Coronary artery (tissue), 2 donors: ENCODE measurements around the gene CXCL11.

Source experiments
- DNase-seq: peaks from one replicate; pipeline ENCODE4 v3.0.0-alpha.2; 2017; ENCODE audit warnings: low spot score
- H3K27ac ChIP-seq, 2 donors: fragments of 200-600 bp; sonication (generic); one replicate each; pipeline ENCODE4 v1.5.1; 2016 to 2019
- H3K4me3 ChIP-seq: fragments of 200-600 bp; sonication (generic); 2 replicates; pipeline ENCODE4 v1.5.1; 2016; ENCODE audit warnings: mild to moderate bottlenecking, moderate library complexity
- CTCF ChIP-seq: fragments of 200-600 bp; sonication (generic); IDR thresholded peaks from one replicate; pipeline ENCODE4 v1.5.1; 2019; ENCODE audit warnings: antibody characterized with exemption

CXCL11 gene

DNA sequence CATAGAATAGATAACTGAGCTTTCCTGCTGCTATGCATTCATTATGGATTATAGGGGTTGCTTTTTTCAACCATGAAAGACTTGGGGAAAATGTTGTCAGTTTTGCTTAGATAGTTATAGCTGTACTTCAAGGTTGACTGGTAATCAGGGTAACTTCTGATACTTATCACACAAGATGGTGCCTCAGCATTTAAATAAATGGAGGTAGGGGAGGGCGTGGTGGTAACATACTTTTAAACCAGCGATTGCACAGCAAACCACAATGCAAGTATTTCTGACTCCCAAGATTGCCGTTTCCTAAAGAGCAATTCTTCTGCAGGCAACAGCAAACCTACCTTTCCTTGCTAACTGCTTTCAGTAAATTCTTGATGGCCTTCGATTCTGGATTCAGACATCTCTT is 13.8 kb downstream of the CXCL11 start:
- H3K4me3 ChIP-seq, result no peak overlapping the region
- no peak overlapping the region for H3K27ac ChIP-seq
- no peak for DNase-seq
- TF ChIP-seq CTCF, result no peak

GRCh38 chr4:76017056-76017686 is 18.7 kb downstream of the CXCL11 start:
- no peak overlapping the region for H3K27ac ChIP-seq

GRCh38 chr4:76016393-76016792 is 19.5 kb downstream of the CXCL11 start:
- DNase-seq, result no peak
- TF ChIP-seq CTCF, result no peak
- Histone ChIP-seq H3K4me3 (no peak overlapping the region), H3K27ac (no peak overlapping the region)

More at GRCh38 chr4:76017056-76017686, 18.7 kb downstream of the CXCL11 start:
- no peak overlapping the region for H3K4me3 ChIP-seq
- TF ChIP-seq CTCF, result no peak
- no peak for DNase-seq

GRCh38 chr4:76013540-76013939 is 22.3 kb downstream of the CXCL11 start:
- DNase-seq, result no peak
- no peak for TF ChIP-seq CTCF
- H3K4me3 ChIP-seq, result no peak overlapping the region
- no peak overlapping the region for H3K27ac ChIP-seq

DNA sequence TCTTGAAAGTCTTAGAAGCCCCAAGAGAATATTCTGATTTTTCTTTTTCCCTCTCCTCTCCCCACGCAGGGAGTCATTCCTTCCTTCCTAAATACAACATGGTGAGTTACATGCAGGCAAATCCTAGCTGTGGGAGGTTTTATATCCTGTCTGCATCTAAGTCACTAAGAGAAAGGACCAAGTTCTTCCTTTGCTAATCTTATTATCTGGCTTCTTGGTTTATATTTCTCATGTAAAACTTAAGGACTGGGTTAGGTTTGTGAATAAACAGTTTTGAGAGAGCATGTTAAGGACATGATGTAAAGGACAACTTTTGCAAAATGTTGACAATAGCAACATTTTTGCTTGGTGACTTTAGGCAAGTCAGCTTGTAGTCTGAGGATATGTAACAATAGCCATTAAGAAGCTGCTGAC is 23.5 kb downstream of the CXCL11 start:
- Histone ChIP-seq H3K27ac (peak overlapping the region in 1 of 2 donors; percentile 1), H3K4me3 (no peak overlapping the region)
- no peak for TF ChIP-seq CTCF
- no peak for DNase-seq

- no peak for DNase-seq
- TF ChIP-seq CTCF, result no peak
- Histone ChIP-seq H3K27ac (peak overlapping the region in 1 of 2 donors; percentile 1), H3K4me3 (peak overlapping the region; percentile 0)
Measured at GRCh38 chr4:76011700-76012387, 24.0 kb downstream of the CXCL11 start.
